ENCODE data around the gene HECTD3.
"Not testable (repeated sequence)": the region's sequence is repeated elsewhere in the genome, so short reads cannot be mapped to it uniquely, and the experiment has no call there.

HECTD3 gene

DNA sequence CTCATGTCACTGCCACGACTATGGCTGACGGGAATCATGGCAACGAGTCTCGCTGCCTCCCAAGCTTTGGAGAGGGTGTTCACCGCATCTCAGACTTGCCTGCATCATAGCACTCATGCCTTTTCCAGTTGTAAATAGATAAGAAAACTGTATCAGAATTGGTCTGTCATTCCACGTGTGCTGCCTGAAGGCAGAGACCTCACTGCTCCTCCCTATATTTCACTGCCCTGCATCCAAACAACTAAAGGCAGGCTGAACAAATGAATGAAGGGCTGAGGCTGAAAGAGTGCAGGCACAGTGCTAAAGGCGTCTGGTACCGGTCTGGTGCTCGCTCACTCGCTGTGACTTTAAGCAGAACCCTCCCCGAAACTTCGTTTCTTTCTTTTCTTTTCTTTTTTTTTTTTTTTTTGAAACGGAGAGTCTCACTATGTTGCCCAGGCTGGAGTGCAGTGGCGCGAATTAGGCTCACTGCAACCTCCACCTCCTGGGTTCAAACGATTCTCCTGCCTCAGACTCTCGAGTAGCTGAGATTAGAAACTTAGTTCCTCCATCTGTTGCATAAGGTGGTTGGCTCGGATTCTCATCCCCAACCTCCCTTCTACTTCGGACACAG is 25.3 kb downstream of the HECTD3 start:
- no peak for FAIRE-seq

DNA sequence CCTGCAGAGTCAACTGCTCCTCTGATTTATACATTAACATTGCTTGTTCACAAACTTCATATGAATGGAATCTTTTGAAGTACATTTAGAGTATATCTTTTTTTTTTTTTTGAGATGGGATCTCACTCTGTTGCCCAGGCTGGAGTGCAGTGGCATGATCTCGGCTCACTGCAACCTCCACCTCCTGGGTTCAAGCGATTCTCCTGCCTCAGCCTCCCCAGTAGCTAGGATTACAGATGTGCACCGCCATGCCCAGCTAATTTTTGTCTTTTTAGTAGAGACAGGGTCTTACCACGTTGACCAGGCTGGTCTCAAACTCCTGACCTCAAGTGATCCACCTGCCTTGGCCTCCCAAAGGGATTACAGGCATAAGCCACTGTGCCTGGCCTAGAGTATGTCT is 33.8 kb downstream of the HECTD3 start:
- not testable (repeated sequence) for FAIRE-seq

DNA sequence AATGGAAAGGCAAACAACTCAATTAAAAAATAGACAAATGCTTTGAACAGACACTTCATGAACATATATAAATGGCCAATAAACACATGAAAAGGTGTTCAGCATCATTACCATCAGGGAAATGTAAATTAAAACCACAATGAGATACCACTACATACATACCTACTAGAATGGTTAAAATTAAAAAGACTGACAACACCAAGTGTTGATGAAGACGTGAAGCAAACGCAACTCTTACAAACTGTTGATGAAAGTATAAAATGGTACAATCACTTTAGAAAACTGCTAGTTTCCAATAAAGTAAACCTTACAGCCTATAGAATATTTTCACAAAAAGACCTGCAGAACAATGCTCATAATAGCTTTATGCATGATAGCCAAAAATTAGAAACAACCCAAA is 34.9 kb downstream of the HECTD3 start:
- no peak for FAIRE-seq

DNA sequence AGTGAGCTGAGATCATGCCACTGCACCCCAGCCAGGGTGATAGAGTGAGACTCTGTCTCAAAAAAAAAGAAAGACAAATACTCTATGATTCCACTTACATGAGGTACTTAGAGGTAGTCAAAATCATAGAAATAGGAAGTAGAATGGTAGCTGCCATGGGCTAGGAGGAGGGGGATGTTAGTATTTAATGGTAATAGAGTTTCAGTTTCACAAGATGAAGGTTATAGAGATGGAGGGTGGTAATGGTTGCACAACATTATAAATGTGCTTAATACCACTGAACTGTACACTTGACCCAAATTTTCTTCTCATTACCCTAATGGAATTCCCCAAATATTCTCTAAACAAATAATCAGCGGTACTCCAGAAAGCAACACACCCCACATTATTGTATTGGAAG is 37.5 kb downstream of the HECTD3 start:
- FAIRE-seq, result no peak

DNA sequence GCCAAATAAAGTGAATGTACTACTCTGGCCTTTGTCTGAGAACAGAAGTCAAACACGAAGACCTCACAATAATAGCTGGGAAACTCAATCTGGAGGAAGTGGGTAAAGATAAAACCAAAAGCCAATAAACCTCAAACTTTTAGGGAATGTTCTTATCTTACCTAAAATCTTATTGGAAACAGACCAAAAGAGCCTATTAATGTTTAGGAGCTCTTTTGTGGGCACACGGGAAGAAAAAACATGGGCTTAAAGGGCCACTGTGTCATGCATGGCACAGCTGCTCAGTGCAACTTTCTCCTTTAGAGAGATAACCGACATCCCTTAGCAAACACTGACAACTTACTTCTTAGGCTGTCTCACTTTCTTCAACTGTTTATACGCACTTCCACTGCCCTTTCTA is 40.8 kb downstream of the HECTD3 start:
- FAIRE-seq, result no peak

DNA sequence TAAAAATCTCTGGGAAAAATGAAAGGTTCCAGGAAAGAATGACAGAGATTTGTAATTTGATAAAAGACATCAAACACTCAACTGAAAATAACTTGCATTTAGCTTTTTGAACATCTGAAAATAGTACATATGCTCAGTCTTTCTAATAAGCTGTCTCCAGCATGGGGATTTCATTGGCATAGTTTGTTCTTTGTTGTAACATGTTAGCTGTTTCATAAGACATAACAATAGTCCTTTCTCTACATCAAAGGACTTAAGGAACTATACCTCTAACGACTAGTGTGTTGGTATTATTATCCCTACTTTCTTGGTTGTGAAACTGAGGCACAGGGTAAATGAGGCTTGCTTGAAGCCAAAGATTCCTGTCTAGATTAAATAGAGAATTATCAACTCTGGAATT is 46.7 kb downstream of the HECTD3 start:
- no peak for FAIRE-seq

DNA sequence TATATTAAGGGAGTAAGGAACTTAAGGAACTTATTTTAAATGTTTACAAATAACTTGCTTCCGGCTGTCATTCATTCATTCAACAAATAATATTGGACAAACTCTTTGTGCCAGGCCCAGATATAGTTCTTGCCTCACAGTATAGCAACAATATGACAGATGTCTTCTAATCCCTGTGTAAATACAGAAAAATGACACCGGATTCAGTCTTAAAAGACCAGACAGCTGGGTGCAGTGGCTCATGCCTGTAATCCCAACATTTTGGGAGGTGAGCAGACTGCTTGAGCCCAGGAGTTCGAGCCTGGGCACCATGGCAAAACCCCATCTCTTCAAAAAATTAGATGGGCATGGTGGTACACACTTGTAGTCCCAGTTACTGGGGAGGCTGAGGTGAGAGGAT is 48.4 kb downstream of the HECTD3 start:
- no peak for FAIRE-seq

DNA sequence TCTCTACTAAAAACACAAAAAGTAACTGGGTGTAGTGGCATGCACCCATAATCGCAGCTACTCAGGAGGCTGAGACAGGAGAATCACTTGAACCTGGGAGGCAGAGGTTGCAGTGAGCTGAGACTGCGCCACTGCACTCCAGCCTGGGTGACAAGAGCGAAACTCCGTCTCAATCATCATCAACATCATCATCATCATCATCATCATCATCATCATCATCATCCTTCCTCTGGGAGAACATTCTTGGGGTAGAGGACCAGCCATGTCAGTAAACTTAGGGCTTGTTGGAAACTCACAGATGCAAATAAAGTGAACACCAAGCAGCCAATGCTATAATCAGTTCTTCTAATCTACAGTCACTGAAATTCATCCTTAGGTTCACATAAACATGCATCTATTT is 49.1 kb downstream of the HECTD3 start:
- not testable (repeated sequence) for FAIRE-seq

DNA sequence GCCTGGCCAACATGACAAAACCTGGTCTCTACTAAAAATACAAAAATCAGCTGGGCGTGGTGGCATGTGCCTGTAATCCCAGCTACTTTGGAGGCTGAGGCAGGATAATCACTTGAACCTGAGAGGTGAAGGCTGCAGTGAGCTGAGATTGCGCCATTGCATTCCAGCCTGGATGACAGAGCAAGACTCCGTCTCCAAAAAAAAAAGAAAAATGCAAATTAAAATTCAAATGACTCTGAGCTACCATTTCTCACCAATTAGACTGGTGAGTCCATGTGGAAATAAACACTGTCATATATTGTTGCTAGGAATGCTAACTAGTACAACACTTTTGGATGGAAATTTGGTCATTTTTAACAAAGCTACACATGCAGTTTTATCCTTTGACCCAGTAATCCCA is 53.6 kb downstream of the HECTD3 start:
- FAIRE-seq, result not testable (repeated sequence)

DNA sequence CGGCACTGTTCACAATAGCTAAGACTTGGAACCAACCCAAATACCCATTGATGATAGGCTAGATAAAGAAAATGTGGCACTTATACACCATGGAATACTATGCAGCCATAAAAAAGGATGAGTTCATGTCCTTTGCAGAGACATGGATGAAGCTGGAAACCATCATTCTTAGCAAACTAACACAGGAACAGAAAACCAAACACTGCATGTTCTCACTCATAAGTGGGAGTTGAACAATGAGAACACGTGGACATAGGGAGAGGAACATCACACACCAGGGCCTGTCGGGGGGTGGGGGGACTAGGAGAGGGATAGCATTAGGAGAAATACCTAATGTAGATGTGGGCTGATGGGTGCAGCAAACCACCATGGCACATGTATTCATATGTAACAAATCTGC is 55.0 kb downstream of the HECTD3 start:
- not testable (repeated sequence) for FAIRE-seq

Measured in islet of Langerhans (tissue), 1 donor.